HepG2 (cell line): ENCODE data around the gene PIGO. TPM values are rescaled to one million over a fixed set of nuclear protein-coding genes. Genes with fewer than 3 reads are reported as not detected.

Experiments used
- CBX1 ChIP-seq: IDR thresholded peaks from one replicate; pipeline ENCODE4 v1.6.1; 2016; ENCODE audit warnings: antibody characterized with exemption, low read depth
- DRAP1 ChIP-seq: IDR thresholded peaks from 2 replicates; pipeline ENCODE4 v1.6.1; 2016; ENCODE audit warnings: missing genetic modification reagents, missing compliant biosample characterization
- GLI4 ChIP-seq: sonication (generic); formaldehyde crosslinking; IDR thresholded peaks from 2 replicates; pipeline ENCODE4 v1.5.1; 2020; ENCODE audit warnings: missing genetic modification reagents, mild to moderate bottlenecking, moderate library complexity, borderline replicate concordance
- GPN1 ChIP-seq: sonication (generic); formaldehyde crosslinking; IDR thresholded peaks from 2 replicates; pipeline ENCODE4 v1.5.1; 2020; ENCODE audit warnings: missing genetic modification reagents, borderline replicate concordance
- IRF1 ChIP-seq: sonication (generic); formaldehyde crosslinking; IDR thresholded peaks from 2 replicates; pipeline ENCODE4 v1.4.0; 2020; ENCODE audit warnings: low read depth, mild to moderate bottlenecking, missing genetic modification reagents
- KDM1A ChIP-seq: IDR thresholded peaks from 2 replicates; pipeline ENCODE4 v1.6.1; 2016; ENCODE audit warnings: missing compliant biosample characterization
- MXD1 ChIP-seq: sonication (generic); formaldehyde crosslinking; IDR thresholded peaks from 2 replicates; pipeline ENCODE4 v1.4.0; 2020; ENCODE audit warnings: mild to moderate bottlenecking, missing genetic modification reagents
- NBN ChIP-seq: fragments of 450-650 bp; conservative IDR thresholded peaks from 2 replicates; pipeline ENCODE4 v1.6.1; 2017
- REXO4 ChIP-seq: sonication (generic); formaldehyde crosslinking; IDR thresholded peaks from 2 replicates; pipeline ENCODE4 v1.8.0; 2022; ENCODE audit warnings: missing genetic modification reagents, mild to moderate bottlenecking, borderline replicate concordance
- ZFP62 ChIP-seq: sonication (generic); formaldehyde crosslinking; IDR thresholded peaks from 2 replicates; pipeline ENCODE4 v1.4.0; 2020; ENCODE audit warnings: missing genetic modification reagents
- ZFP82 ChIP-seq: sonication (generic); formaldehyde crosslinking; IDR thresholded peaks from 2 replicates; pipeline ENCODE4 v1.5.1; 2020; ENCODE audit warnings: mild to moderate bottlenecking, missing genetic modification reagents, borderline replicate concordance
- ZNF251 ChIP-seq: sonication (generic); formaldehyde crosslinking; IDR thresholded peaks from 2 replicates; pipeline ENCODE4 v1.9.0; 2021; ENCODE audit warnings: mild to moderate bottlenecking, missing genetic modification reagents
- ZNF280D ChIP-seq: sonication (generic); formaldehyde crosslinking; IDR thresholded peaks from 2 replicates; pipeline ENCODE4 v1.5.1; 2020; ENCODE audit warnings: mild to moderate bottlenecking, missing genetic modification reagents
- ZNF512 ChIP-seq: sonication (generic); formaldehyde crosslinking; IDR thresholded peaks from 2 replicates; pipeline ENCODE4 v1.4.0; 2020; ENCODE audit warnings: mild to moderate bottlenecking, missing genetic modification reagents
- ZNF552 ChIP-seq: sonication (generic); formaldehyde crosslinking; IDR thresholded peaks from 2 replicates; pipeline ENCODE4 v1.9.0; 2022; ENCODE audit warnings: missing genetic modification reagents, mild to moderate bottlenecking, borderline replicate concordance
- ZNF761 ChIP-seq: sonication (generic); formaldehyde crosslinking; conservative IDR thresholded peaks from 2 replicates; pipeline ENCODE4 v1.4.0; 2020; ENCODE audit warnings: mild to moderate bottlenecking, missing genetic modification reagents
- ZXDC ChIP-seq: sonication (generic); formaldehyde crosslinking; IDR thresholded peaks from 2 replicates; pipeline ENCODE4 v1.5.0; 2020; ENCODE audit warnings: mild to moderate bottlenecking, missing genetic modification reagents
- polyA plus RNA-seq, 8 experiments: library from polyadenylated mRNA; depleted of rRNA in 3 of 8; stranded (reverse) in 7 of 8; unstranded in 1 of 8; fragments of >200 nt; fragmentation: Illumina TruSeq in 4 of 8; extraction: Trizol in 4 of 8; gene quantifications; 2 replicates each; pipeline versions ENCODE4 v1.2.1 to v1.2.3, GENCODE V29; 2011 to 2016; ENCODE audit warnings: low read depth in 4 of 8, missing spikeins in 1 of 8, mixed read lengths in 1 of 8; ENCODE audit not compliant: insufficient read depth in 1 of 8
- total RNA-seq, 5 experiments: library from RNA; depleted of rRNA; stranded (reverse); fragments of >200 nt; fragmentation: Illumina TruSeq; extraction: Trizol; gene quantifications; 2 replicates each; pipeline ENCODE4 v1.2.3, GENCODE V29; 2016; ENCODE audit warnings: low read depth in 1 of 5
- TF ChIP-seq, protein P1 (sequence below): sonication (generic); formaldehyde crosslinking; IDR thresholded peaks from 2 replicates; pipeline ENCODE4 v1.8.0; 2022; ENCODE audit warnings: missing genetic modification reagents, low read depth, mild to moderate bottlenecking, borderline replicate concordance

Gene PIGO
- total and polyA plus RNA-seq, 2 of the 13 experiments (the other 11 are each of a cell fraction or from before 2014, with no cell fraction given), result 20.5 to 26.2 TPM

- TF ChIP-seq, protein P1, sequence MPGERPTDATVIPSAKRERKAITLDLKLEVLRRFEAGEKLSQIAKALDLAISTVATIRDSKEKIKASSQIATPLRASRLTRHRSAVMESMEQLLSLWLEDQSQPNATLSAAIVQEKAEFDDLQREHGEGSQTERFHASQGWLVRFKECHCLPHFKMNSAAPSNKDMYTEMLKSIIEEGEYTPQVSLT (CRISPR knock-in tag), result no peak
- TF ChIP-seq CBX1 (no peak), REXO4 (CRISPR knock-in tag) (no peak), KDM1A (CRISPR knock-in tag) (0 out of 2 replicates have a peak, but pooled peaks have one; percentile 40), ZNF552 (no peak), ZNF761 (peak; percentile 76; the same call in 1 of the 2 replicates), DRAP1 (CRISPR knock-in tag) (peak; percentile 66), ZNF280D (CRISPR knock-in tag) (peak; percentile 93), ZNF251 (peak; percentile 93; the same call in 1 of the 2 replicates), MXD1 (CRISPR knock-in tag) (peak; percentile 89), IRF1 (CRISPR knock-in tag) (peak; percentile 86), ZXDC (CRISPR knock-in tag) (peak; percentile 94), ZFP62 (CRISPR knock-in tag) (no peak), ZNF512 (CRISPR knock-in tag) (0 out of 2 replicates have a peak, but pooled peaks have one; percentile 48), NBN (no peak), GPN1 (no peak), ZFP82 (peak; percentile 95), GLI4 (peak; percentile 52; the same call in 1 of the 2 replicates)
Observed at GRCh38 chr9:35096035-35096849, at the start of gene PIGO (continued).
